Right lobe of liver (tissue), 4 donors: ENCODE measurements around the gene ALKBH3.

Experiments
- POLR2A ChIP-seq: fragments of 450-650 bp; IDR thresholded peaks from one replicate; pipeline ENCODE4 v1.6.1; 2017; ENCODE audit warnings: antibody characterized with exemption, mild to moderate bottlenecking
- TF ChIP-seq, protein P1 (sequence below), 4 donors: fragments of 200-600 bp in 3 of 4; fragments of 450-650 bp in 1 of 4; IDR thresholded peaks; one replicate each; pipeline versions ENCODE4 v1.5.1 to v1.8.0; 2016 to 2022; ENCODE audit warnings: antibody characterized with exemption in 4 of 4, mild to moderate bottlenecking in 2 of 4
- donor health status: DM: no; HTN: no; CAD: no.
- donor health status: DM: no; HTN: no; CAD: no.
- donor health status: DM: no; HTN: yes; CAD: no.

DNA sequence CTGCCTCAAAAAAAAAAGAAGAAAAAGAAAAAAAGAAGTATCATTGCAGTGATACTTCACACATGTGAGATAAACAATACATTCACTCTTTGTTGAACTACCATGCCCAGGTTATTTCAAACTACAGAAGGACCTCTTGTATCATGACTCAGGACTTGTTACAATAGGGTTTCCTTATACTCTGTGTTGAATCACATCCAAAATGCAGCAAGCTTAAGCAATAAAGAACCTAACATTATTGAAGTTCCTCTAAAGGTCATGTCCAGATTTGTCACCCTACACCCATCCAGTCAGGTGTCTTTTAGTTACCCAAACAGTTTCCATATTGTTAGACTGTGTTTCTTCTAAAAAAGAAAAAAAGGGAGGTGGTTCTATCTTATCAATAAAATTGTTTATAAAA lies 26.9 kb upstream of the ALKBH3 start:
- TF ChIP-seq, protein P1, sequence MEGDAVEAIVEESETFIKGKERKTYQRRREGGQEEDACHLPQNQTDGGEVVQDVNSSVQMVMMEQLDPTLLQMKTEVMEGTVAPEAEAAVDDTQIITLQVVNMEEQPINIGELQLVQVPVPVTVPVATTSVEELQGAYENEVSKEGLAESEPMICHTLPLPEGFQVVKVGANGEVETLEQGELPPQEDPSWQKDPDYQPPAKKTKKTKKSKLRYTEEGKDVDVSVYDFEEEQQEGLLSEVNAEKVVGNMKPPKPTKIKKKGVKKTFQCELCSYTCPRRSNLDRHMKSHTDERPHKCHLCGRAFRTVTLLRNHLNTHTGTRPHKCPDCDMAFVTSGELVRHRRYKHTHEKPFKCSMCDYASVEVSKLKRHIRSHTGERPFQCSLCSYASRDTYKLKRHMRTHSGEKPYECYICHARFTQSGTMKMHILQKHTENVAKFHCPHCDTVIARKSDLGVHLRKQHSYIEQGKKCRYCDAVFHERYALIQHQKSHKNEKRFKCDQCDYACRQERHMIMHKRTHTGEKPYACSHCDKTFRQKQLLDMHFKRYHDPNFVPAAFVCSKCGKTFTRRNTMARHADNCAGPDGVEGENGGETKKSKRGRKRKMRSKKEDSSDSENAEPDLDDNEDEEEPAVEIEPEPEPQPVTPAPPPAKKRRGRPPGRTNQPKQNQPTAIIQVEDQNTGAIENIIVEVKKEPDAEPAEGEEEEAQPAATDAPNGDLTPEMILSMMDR (IDR thresholded peaks at IDR 0.05) = no peak
- TF ChIP-seq POLR2A = no peak
